Activated T-helper 2 cell treated with anti-CD3 and anti-CD28 coated beads, Interferon-gamma antibody, Interleukin-2, Interleukin-4, amounts not matched to agents 10 μg/mL and 5 μg/mL and 100 μg/mL, durations not matched to agents 14 hours and 24 hours and 36 hours (primary cell): ENCODE data around the gene PPAT. TPM values are rescaled to one million over a fixed set of nuclear protein-coding genes. Genes with fewer than 3 reads are reported as not detected.
A peak's percentile ranks its signal among the peaks of the same experiment; 100 is the strongest.
"Not testable (repeated sequence)": the region's sequence is repeated elsewhere in the genome, so short reads cannot be mapped to it uniquely, and the experiment has no call there.

ENCODE experiments used
- DNase-seq: peaks from one replicate; pipeline ENCODE4 v3.0.0; 2021; ENCODE audit warnings: low spot score
- H3K27ac Mint-ChIP-seq: one replicate; pipeline ENCODE4 v1.8.0; 2021; ENCODE audit warnings: mixed read lengths
- H3K27me3 Mint-ChIP-seq: one replicate; pipeline ENCODE4 v1.8.0; 2021; ENCODE audit warnings: low read depth, mixed read lengths
- H3K36me3 Mint-ChIP-seq: one replicate; pipeline ENCODE4 v1.8.0; 2021; ENCODE audit warnings: low read depth, mixed read lengths
- H3K4me1 Mint-ChIP-seq: one replicate; pipeline ENCODE4 v1.8.0; 2021; ENCODE audit warnings: low read depth, mixed read lengths
- H3K4me3 Mint-ChIP-seq: one replicate; pipeline ENCODE4 v1.8.0; 2021; ENCODE audit warnings: low read depth, mild to moderate bottlenecking, moderate library complexity, mixed read lengths
- H3K9me3 Mint-ChIP-seq: one replicate; pipeline ENCODE4 v1.8.0; 2021; ENCODE audit warnings: mixed read lengths
- intact Hi-C: fragments of 100-400 bp; cut with micrococcal nuclease; formaldehyde crosslinking; loops from one replicate; pipeline ENCODE4 v1.15.1; 2023
- total RNA-seq: library from RNA; stranded (reverse); gene quantifications from 2 replicates; pipeline ENCODE4 v1.2.3, GENCODE V29; 2022

Gene PPAT
- 43.4 and 46.2 TPM in 2 replicates for total RNA-seq

GRCh38 chr4:56435140-56435926, at the start of gene PPAT:
Gene PPAT, minus strand, starts transcription at chr4:56435615. Its CDS starts 138 bp downstream, at chr4:56435477.
- intact Hi-C loops = loop anchor here (1.0 to 5.0 kb wide), 5 partner anchors 32 to 472 kb away; partner anchors contain the start of genes REST and SRP72

DNA sequence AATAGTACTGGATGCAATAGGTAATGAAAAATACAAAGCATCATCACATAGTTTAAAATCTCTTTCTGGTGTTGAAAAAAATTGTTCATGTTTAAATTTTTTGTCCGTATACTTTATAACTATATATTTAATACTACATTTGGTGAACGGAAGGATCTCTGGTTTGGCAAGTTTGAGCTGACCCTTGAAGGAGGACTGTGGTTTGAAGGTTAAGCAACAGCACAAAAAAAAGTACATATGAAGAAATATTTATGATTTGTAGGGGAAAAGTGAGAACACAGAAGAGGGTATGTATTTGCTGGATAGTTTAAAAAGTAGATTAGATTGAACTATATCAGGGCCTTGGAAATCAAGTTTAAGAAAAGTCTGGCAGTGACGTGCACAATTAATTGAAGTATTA, 45.3 kb upstream of the PPAT start:
- no peak for DNase-seq
- Mint-ChIP-seq H3K4me3 (no peak overlapping the region), H3K36me3 (peaks cover 67% of the 10 kb centered on the region), H3K4me1 (peaks cover 2% of the 10 kb centered on the region), H3K27me3 (no peaks in the 10 kb centered on the region), H3K27ac (no peak overlapping the region), H3K9me3 (no peaks in the 10 kb centered on the region)
- intact Hi-C loops = no loop called here

More at GRCh38 chr4:56435140-56435926, at the start of gene PPAT:
- no peaks in the 10 kb centered on the region for H3K9me3 Mint-ChIP-seq
- peak; percentile 97 for DNase-seq
- H3K27me3 Mint-ChIP-seq = no peaks in the 10 kb centered on the region
- H3K4me3 Mint-ChIP-seq = peak within 1 kb of the TSS; percentile 98
- peaks cover 43% of the 10 kb centered on the region for H3K4me1 Mint-ChIP-seq
- peaks cover 42% of the 10 kb centered on the region for H3K36me3 Mint-ChIP-seq
- peak within 1 kb of the TSS; percentile 98 for H3K27ac Mint-ChIP-seq

- DNase-seq = no peak
- Mint-ChIP-seq H3K27me3 (no peaks in the 10 kb centered on the region), H3K4me3 (no peak overlapping the region), H3K9me3 (no peaks in the 10 kb centered on the region), H3K36me3 (peaks cover 68% of the 10 kb centered on the region), H3K27ac (no peak overlapping the region), H3K4me1 (no peaks in the 10 kb centered on the region)
- intact Hi-C loops = no loop called here
Observed at GRCh38 chr4:56477192-56477702, 41.8 kb upstream of the PPAT start.

DNA sequence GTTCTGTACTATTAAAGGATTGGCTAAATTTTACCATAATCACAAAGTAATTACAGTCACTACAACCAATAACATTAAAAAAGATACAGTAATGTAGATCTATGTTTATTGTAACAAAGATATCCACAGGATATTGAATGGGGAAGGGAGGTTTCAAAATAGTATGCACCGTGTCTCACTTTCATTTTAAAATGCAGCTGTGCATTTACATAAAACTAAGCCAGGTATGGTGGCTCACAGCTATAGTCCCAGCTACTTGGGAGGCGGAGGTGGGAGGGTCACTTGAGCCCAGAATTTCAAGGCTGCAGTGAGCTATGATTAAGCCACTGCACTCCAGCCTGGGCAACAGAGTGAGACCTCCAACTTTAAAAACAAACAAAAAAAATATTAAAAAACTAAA, 40.5 kb upstream of the PPAT start:
- H3K27me3 Mint-ChIP-seq = no peaks in the 10 kb centered on the region
- H3K4me1 Mint-ChIP-seq = no peaks in the 10 kb centered on the region
- peaks cover 77% of the 10 kb centered on the region for H3K36me3 Mint-ChIP-seq
- intact Hi-C loops = no loop called here
- no peak overlapping the region for H3K27ac Mint-ChIP-seq
- H3K4me3 Mint-ChIP-seq = no peak overlapping the region
- H3K9me3 Mint-ChIP-seq = no peaks in the 10 kb centered on the region
- DNase-seq = no peak

DNA sequence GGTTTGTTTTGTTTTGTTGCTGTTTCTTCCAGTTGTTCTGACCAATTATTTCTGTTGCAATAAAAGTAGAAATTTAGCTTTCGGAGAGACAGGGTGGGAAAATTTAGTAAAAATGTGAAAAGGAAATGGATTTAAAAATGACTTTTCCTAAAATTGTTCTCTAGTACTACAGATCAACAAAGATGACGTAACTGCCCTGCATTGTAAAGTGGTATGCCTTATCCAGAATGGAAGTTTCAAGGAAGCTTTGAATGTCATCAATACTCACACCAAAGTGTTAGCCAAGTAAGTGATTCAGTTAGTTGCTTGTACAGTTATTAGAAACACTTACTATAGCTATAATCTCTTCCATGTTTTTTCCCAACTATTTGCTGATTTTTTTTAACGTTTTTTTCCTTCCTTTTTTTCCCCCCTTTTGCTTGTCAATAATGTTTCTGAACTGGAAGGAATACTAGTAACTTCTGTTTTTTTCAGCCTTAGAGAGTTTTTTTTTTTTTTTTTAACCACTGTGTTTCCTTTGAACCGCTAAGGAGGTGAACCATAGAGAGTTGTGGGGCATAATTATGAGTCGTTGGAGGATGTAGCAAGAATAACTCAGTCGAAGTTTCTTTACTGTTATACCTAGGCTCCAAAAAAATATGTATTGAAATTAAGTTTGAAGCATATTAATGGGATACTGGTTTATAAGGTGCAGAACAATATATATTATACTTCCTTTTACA, 34.2 kb upstream of the PPAT start:
- Mint-ChIP-seq H3K4me3 (peak overlapping the region; percentile 71), H3K36me3 (peaks cover 63% of the 10 kb centered on the region), H3K9me3 (no peaks in the 10 kb centered on the region), H3K27me3 (no peaks in the 10 kb centered on the region), H3K27ac (peak overlapping the region; percentile 58), H3K4me1 (peaks cover 34% of the 10 kb centered on the region)
- no peak for DNase-seq
- intact Hi-C loops = loop anchor here (5.0 to 10.0 kb wide), 2 partner anchors 185 to 353 kb away; partner anchors contain the start of gene SPINK2

DNA sequence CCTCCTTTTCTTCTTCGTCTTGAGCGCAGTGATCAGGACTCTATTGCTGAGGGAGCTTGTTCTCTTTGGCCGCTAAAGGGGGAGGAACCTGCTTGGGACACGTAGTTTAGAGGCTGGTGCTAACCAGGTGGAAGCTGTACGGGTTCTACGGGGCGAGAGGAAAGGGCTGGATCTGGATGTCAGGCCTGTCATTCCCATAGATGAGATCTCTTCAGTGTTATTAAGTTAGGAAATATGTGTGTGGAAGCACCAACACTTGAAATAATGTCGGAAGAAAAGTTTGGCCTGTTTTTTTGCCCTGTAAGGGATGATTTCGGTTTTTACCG, 32.6 kb upstream of the PPAT start:
- Mint-ChIP-seq H3K4me3 (peak overlapping the region; percentile 100), H3K36me3 (peaks cover 61% of the 10 kb centered on the region), H3K27me3 (no peaks in the 10 kb centered on the region), H3K27ac (peak overlapping the region; percentile 82), H3K4me1 (peaks cover 38% of the 10 kb centered on the region), H3K9me3 (no peaks in the 10 kb centered on the region)
- intact Hi-C loops = loop anchor here (1.0 to 10.0 kb wide), 3 partner anchors 81 to 354 kb away; partner anchors contain the start of genes AASDH and SPINK2
- no peak for DNase-seq

- H3K27ac Mint-ChIP-seq = peak within 1 kb of the TSS; percentile 100
- H3K27me3 Mint-ChIP-seq = no peaks in the 10 kb centered on the region
- peak within 1 kb of the TSS; percentile 100 for H3K4me3 Mint-ChIP-seq
- H3K36me3 Mint-ChIP-seq = peaks cover 61% of the 10 kb centered on the region
- peaks cover 38% of the 10 kb centered on the region for H3K4me1 Mint-ChIP-seq
- peak; percentile 87 for DNase-seq
- no peaks in the 10 kb centered on the region for H3K9me3 Mint-ChIP-seq
- intact Hi-C loops = loop anchor here (1.0 to 10.0 kb wide), 5 partner anchors 32 to 509 kb away; partner anchors contain the start of genes AASDH, NOA1, PPAT and SPINK2
Observed at GRCh38 chr4:56467284-56468096, 32.1 kb upstream of the PPAT start, which contains the start of gene SRP72. Gene SRP72, plus strand, starts transcription at chr4:56467617. Its CDS starts 19 bp downstream, at chr4:56467636.

- intact Hi-C loops = loop anchor here (1.0 to 10.0 kb wide), 4 partner anchors 32 to 510 kb away; partner anchors contain the start of genes NOA1, PPAT and SPINK2
- H3K9me3 Mint-ChIP-seq = no peaks in the 10 kb centered on the region
- DNase-seq = no peak
- peaks cover 38% of the 10 kb centered on the region for H3K4me1 Mint-ChIP-seq
- peak overlapping the region; percentile 100 for H3K4me3 Mint-ChIP-seq
- H3K27ac Mint-ChIP-seq = peak overlapping the region; percentile 100
- H3K36me3 Mint-ChIP-seq = peaks cover 63% of the 10 kb centered on the region
- no peaks in the 10 kb centered on the region for H3K27me3 Mint-ChIP-seq
Observed at GRCh38 chr4:56466910-56467283, 31.5 kb upstream of the PPAT start.

DNA sequence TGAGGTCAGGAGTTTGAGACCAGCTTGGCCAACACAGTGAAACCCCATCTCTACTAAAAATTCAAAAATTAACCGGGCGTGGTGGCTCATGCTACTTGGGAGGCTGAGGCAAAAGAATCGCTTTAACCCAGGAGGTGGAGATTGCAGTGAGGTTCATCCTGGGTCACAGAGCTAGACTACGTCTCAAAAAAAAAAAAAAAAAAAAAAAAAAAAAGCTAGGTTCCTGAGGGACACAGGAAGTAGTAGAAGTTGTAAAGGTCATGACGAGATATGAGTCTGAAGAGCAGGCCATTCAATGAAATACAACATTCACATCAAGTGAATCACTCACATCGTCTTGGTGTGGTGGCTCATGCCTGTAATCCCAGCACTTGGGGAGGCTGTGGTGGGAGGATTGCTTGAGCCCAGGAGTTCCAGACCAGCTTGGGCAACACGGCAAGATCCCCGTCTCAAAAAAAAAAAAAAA, 30.9 kb upstream of the PPAT start:
- intact Hi-C loops = loop anchor here (2.0 to 10.0 kb wide), 3 partner anchors 188 to 510 kb away; partner anchors contain the start of genes NOA1 and SPINK2
- DNase-seq, H3K9me3 Mint-ChIP-seq, H3K27me3 Mint-ChIP-seq: not testable (repeated sequence)
- H3K4me3 Mint-ChIP-seq = peak overlapping the region; percentile 100
- peaks cover 38% of the 10 kb centered on the region for H3K4me1 Mint-ChIP-seq
- H3K27ac Mint-ChIP-seq = peak overlapping the region; percentile 100
- H3K36me3 Mint-ChIP-seq = peaks cover 63% of the 10 kb centered on the region

GRCh38 chr4:56465599-56466295, 30.3 kb upstream of the PPAT start:
- peak overlapping the region; percentile 100 for H3K4me3 Mint-ChIP-seq
- H3K9me3 Mint-ChIP-seq = no peaks in the 10 kb centered on the region
- peak overlapping the region; percentile 100 for H3K27ac Mint-ChIP-seq
- no peak for DNase-seq
- H3K36me3 Mint-ChIP-seq = peaks cover 64% of the 10 kb centered on the region
- intact Hi-C loops = loop anchor here (2.0 to 10.0 kb wide), 3 partner anchors 189 to 511 kb away; partner anchors contain the start of genes NOA1 and SPINK2
- H3K27me3 Mint-ChIP-seq = no peaks in the 10 kb centered on the region
- peaks cover 38% of the 10 kb centered on the region for H3K4me1 Mint-ChIP-seq

DNA sequence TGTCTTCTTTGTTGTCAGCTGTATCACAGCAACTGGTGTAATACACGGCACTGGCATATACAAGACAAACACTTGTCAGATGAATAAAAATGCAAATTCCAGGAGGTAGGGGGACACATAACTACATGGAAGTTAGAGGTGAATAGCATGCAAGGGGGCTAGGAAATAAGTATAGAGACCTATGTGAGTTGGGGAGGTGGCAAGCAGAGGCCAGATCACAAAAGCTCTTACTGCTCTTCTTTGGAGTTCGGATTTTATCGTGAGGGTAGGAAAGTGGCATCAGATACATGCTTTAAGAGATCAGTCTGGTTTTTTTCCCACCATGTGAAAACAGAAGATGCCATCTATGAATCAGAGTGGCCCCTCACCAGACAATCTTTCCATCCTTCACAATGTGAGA, 29.2 kb upstream of the PPAT start:
- no peak for DNase-seq
- H3K36me3 Mint-ChIP-seq = peaks cover 68% of the 10 kb centered on the region
- no peak overlapping the region for H3K4me3 Mint-ChIP-seq
- H3K4me1 Mint-ChIP-seq = peaks cover 40% of the 10 kb centered on the region
- intact Hi-C loops = loop anchor here (10.0 kb wide), 1 partner anchor 190 kb away; no protein-coding TSS in a partner anchor
- H3K9me3 Mint-ChIP-seq = no peaks in the 10 kb centered on the region
- no peaks in the 10 kb centered on the region for H3K27me3 Mint-ChIP-seq
- peak overlapping the region; percentile 8 for H3K27ac Mint-ChIP-seq
